H9 (cell line): Measurements from ENCODE around the gene EHBP1. TPM values are rescaled to one million over a fixed set of nuclear protein-coding genes. Genes with fewer than 3 reads are reported as not detected.

Experiments used
- DNase-seq: peaks from one replicate; pipeline ENCODE4 v3.0.0-alpha.2; 2017
- H2AFZ ChIP-seq: one replicate; pipeline ENCODE4 v1.6.1; 2013; ENCODE audit warnings: mild to moderate bottlenecking, low read length, control low read depth, moderate library complexity
- H2AK5ac ChIP-seq: 2 replicates; pipeline ENCODE4 v1.6.1; 2013; ENCODE audit warnings: low read length, control low read depth, mixed read lengths; ENCODE audit not compliant: insufficient read length
- H2BK120ac ChIP-seq: one replicate; pipeline ENCODE4 v1.6.1; 2013; ENCODE audit warnings: low read depth, mild to moderate bottlenecking, low read length, control low read depth, inconsistent platforms; ENCODE audit not compliant: poor library complexity, severe bottlenecking
- H2BK12ac ChIP-seq: 2 replicates; pipeline ENCODE4 v1.6.1; 2013; ENCODE audit warnings: low read length, control low read depth, mixed read lengths, low read depth; ENCODE audit not compliant: insufficient read length
- H2BK15ac ChIP-seq: 2 replicates; pipeline ENCODE4 v1.6.1; 2013; ENCODE audit warnings: low read depth, low read length, control low read depth
- H2BK20ac ChIP-seq: one replicate; pipeline ENCODE4 v1.6.1; 2013; ENCODE audit warnings: low read depth, mild to moderate bottlenecking, low read length, control low read depth, inconsistent platforms; ENCODE audit not compliant: poor library complexity, severe bottlenecking
- H2BK5ac ChIP-seq: 2 replicates; pipeline ENCODE4 v1.6.1; 2013; ENCODE audit warnings: low read length, control low read depth, mixed read lengths; ENCODE audit not compliant: insufficient read length
- H3K14ac ChIP-seq: 2 replicates; pipeline ENCODE4 v1.6.1; 2013; ENCODE audit warnings: low read length, control low read depth; ENCODE audit not compliant: insufficient read depth
- H3K18ac ChIP-seq: 2 replicates; pipeline ENCODE4 v1.6.1; 2013; ENCODE audit warnings: low read depth, mild to moderate bottlenecking, mixed read lengths, low read length, control low read depth; ENCODE audit not compliant: insufficient read length
- H3K23ac ChIP-seq: 2 replicates; pipeline ENCODE4 v1.6.1; 2013; ENCODE audit warnings: low read length, control low read depth, mixed read lengths, low read depth; ENCODE audit not compliant: insufficient read length
- H3K23me2 ChIP-seq: 2 replicates; pipeline ENCODE4 v1.6.1; 2013; ENCODE audit warnings: low read depth, mild to moderate bottlenecking, mixed read lengths, low read length, control low read depth; ENCODE audit not compliant: insufficient read length, poor library complexity, severe bottlenecking
- H3K27ac ChIP-seq: 2 replicates; pipeline ENCODE4 v1.5.1; 2013; ENCODE audit warnings: low read length, control low read depth, mixed read lengths, low read depth; ENCODE audit not compliant: insufficient read length
- H3K27me3 ChIP-seq: 2 replicates; pipeline ENCODE4 v1.6.1; 2013; ENCODE audit warnings: low read length, control low read depth, inconsistent platforms; ENCODE audit not compliant: insufficient read depth
- H3K4ac ChIP-seq: 2 replicates; pipeline ENCODE4 v1.6.1; 2013; ENCODE audit warnings: low read depth, mild to moderate bottlenecking, control low read depth, inconsistent platforms, low read length, moderate library complexity
- H3K4me1 ChIP-seq: 2 replicates; pipeline ENCODE4 v1.6.1; 2013; ENCODE audit warnings: low read length, control low read depth, inconsistent platforms; ENCODE audit not compliant: insufficient read depth
- H3K4me2 ChIP-seq: 2 replicates; pipeline ENCODE4 v1.6.1; 2013; ENCODE audit warnings: low read length, control low read depth, mixed read lengths; ENCODE audit not compliant: insufficient read length, insufficient read depth
- H3K56ac ChIP-seq: 2 replicates; pipeline ENCODE4 v1.6.1; 2013; ENCODE audit warnings: low read depth, mild to moderate bottlenecking, mixed read lengths, low read length, control low read depth; ENCODE audit not compliant: insufficient read length
- H3K79me1 ChIP-seq: 2 replicates; pipeline ENCODE4 v1.6.1; 2013; ENCODE audit warnings: low read depth, mild to moderate bottlenecking, moderate library complexity, low read length, control low read depth, inconsistent platforms; ENCODE audit not compliant: insufficient read depth, poor library complexity, severe bottlenecking
- H3K79me2 ChIP-seq: 2 replicates; pipeline ENCODE4 v1.6.1; 2013; ENCODE audit warnings: low read length, control low read depth, inconsistent platforms; ENCODE audit not compliant: insufficient read depth
- H3K9ac ChIP-seq: 2 replicates; pipeline ENCODE4 v1.6.1; 2013; ENCODE audit warnings: low read length, control low read depth, mixed read lengths; ENCODE audit not compliant: insufficient read length; ENCODE audit errors: extremely low read depth
- H3K9me3 ChIP-seq: one replicate; pipeline ENCODE4 v1.6.1; 2013; ENCODE audit warnings: low read depth, low read length, inconsistent platforms; ENCODE audit not compliant: control insufficient read depth
- H3T11ph ChIP-seq: one replicate; pipeline ENCODE4 v1.6.1; 2013; ENCODE audit warnings: mild to moderate bottlenecking, low read length, control low read depth, inconsistent platforms
- H4K20me1 ChIP-seq: one replicate; pipeline ENCODE4 v1.6.1; 2013; ENCODE audit not compliant: control insufficient read depth, insufficient read length, insufficient read depth
- H4K5ac ChIP-seq: 2 replicates; pipeline ENCODE4 v1.6.1; 2013; ENCODE audit warnings: low read depth, mild to moderate bottlenecking, mixed read lengths, low read length, control low read depth; ENCODE audit not compliant: insufficient read length
- H4K8ac ChIP-seq: replicated peaks from 2 replicates; pipeline ENCODE4 v1.6.1; 2013; ENCODE audit warnings: low read length, control low read depth, mixed read lengths, low read depth; ENCODE audit not compliant: insufficient read length
- H4K91ac ChIP-seq: 2 replicates; pipeline ENCODE4 v1.6.1; 2013; ENCODE audit warnings: low read depth, mild to moderate bottlenecking, moderate library complexity, mixed read lengths, low read length, control low read depth; ENCODE audit not compliant: insufficient read length
- H3K27ac Mint-ChIP-seq, 3 experiments: 2 replicates in 2 of 3; 3 replicates in 1 of 3; pipeline ENCODE4 v1.8.0; 2020 to 2021; ENCODE audit warnings: mixed read lengths in 3 of 3, mild to moderate bottlenecking in 1 of 3, moderate library complexity in 1 of 3
- H3K27me3 Mint-ChIP-seq: 2 replicates; pipeline ENCODE4 v1.8.0; 2021; ENCODE audit warnings: low read depth, mild to moderate bottlenecking, moderate library complexity, mixed read lengths
- H3K36me3 Mint-ChIP-seq, 3 experiments: 2 replicates in 2 of 3; 3 replicates in 1 of 3; pipeline ENCODE4 v1.8.0; 2020 to 2021; ENCODE audit warnings: low read depth in 3 of 3, mixed read lengths in 3 of 3; ENCODE audit not compliant: insufficient read depth in 1 of 3
- H3K4me1 Mint-ChIP-seq, 2 experiments: 2 replicates each; pipeline ENCODE4 v1.8.0; 2020; ENCODE audit warnings: mixed read lengths in 2 of 2
- H3K4me3 Mint-ChIP-seq, 2 experiments: 2 replicates in 1 of 2; 3 replicates in 1 of 2; pipeline ENCODE4 v1.8.0; 2020 to 2021; ENCODE audit warnings: mild to moderate bottlenecking in 2 of 2, mixed read lengths in 2 of 2, moderate library complexity in 1 of 2
- H3K9me3 Mint-ChIP-seq, 2 experiments: 2 replicates in 1 of 2; 3 replicates in 1 of 2; pipeline ENCODE4 v1.8.0; 2020; ENCODE audit warnings: mild to moderate bottlenecking in 2 of 2, mixed read lengths in 2 of 2, moderate library complexity in 1 of 2
- WGBS: extraction: QIAGEN DNeasy Blood & Tissue Kit; methylation state at CpG from one replicate; pipeline ENCODE4 v1.1.7; 2013; ENCODE audit warnings: missing lambda C conversion rate, low lambda C conversion rate, mixed read lengths; ENCODE audit not compliant: insufficient read length; ENCODE audit errors: extremely low coverage; 5-methylcytosine and 5-hydroxymethylcytosine counted together
- total RNA-seq: library from RNA; stranded (reverse); gene quantifications from 2 replicates; pipeline ENCODE4 v1.2.1, GENCODE V29; 2021
- TF ChIP-seq, protein P1 (sequence below): fragments of 200-600 bp; sonication (generic); conservative IDR thresholded peaks from 3 replicates; pipeline ENCODE4 v1.8.0; 2021; ENCODE audit warnings: antibody characterized with exemption, mild to moderate bottlenecking

Gene EHBP1
- total RNA-seq, 1 experiment from 2014 or later = 35.6 TPM

DNA sequence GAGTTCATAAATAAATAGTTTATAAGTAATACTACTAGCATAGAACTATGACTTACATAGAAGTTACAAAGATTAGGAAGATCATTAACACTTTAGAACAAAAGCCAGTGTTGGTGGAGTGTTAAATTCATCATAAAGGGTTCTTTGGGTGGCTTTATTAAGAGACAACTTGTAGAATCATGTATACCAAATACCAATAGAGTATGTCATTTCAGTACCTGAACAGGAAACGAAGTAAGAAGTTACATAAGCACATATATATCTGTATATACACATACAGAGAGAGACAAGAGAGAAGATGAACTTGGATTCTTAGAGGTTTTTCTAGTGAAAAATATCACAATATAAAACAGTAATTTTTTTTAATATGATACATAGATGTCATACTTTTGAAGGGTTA, 262.7 kb downstream of the EHBP1 start:
- no peak overlapping the region for H4K91ac ChIP-seq
- H2BK20ac ChIP-seq = no peak overlapping the region
- no peaks in the 10 kb centered on the region for H3K27me3 ChIP-seq
- H3K18ac ChIP-seq = no peak overlapping the region
- H4K8ac ChIP-seq = no peak overlapping the region
- H4K5ac ChIP-seq = no peak overlapping the region
- no peak overlapping the region for H3K27ac Mint-ChIP-seq
- no peaks in the 10 kb centered on the region for H4K20me1 ChIP-seq
- H3K79me1 ChIP-seq = no peaks in the 10 kb centered on the region
- no peak overlapping the region for H3K4ac ChIP-seq
- H3K23ac ChIP-seq = no peak overlapping the region
- no peak overlapping the region for H3K4me2 ChIP-seq
- TF ChIP-seq, protein P1, sequence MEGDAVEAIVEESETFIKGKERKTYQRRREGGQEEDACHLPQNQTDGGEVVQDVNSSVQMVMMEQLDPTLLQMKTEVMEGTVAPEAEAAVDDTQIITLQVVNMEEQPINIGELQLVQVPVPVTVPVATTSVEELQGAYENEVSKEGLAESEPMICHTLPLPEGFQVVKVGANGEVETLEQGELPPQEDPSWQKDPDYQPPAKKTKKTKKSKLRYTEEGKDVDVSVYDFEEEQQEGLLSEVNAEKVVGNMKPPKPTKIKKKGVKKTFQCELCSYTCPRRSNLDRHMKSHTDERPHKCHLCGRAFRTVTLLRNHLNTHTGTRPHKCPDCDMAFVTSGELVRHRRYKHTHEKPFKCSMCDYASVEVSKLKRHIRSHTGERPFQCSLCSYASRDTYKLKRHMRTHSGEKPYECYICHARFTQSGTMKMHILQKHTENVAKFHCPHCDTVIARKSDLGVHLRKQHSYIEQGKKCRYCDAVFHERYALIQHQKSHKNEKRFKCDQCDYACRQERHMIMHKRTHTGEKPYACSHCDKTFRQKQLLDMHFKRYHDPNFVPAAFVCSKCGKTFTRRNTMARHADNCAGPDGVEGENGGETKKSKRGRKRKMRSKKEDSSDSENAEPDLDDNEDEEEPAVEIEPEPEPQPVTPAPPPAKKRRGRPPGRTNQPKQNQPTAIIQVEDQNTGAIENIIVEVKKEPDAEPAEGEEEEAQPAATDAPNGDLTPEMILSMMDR = no peak
- H3K27me3 Mint-ChIP-seq = no peaks in the 10 kb centered on the region
- H2BK5ac ChIP-seq = no peak overlapping the region
- no peaks in the 10 kb centered on the region for H3K9me3 ChIP-seq
- no peak overlapping the region for H3K14ac ChIP-seq
- WGBS = no CpG with 5 or more reads among the region's 1 CpG
- no peak overlapping the region for H2AK5ac ChIP-seq
- no peak overlapping the region for H3T11ph ChIP-seq
- H2BK15ac ChIP-seq = no peak overlapping the region
- no peak overlapping the region for H2BK120ac ChIP-seq
- H3K56ac ChIP-seq = no peak overlapping the region
- no peaks in the 10 kb centered on the region for H3K36me3 Mint-ChIP-seq
- no peaks in the 10 kb centered on the region for H3K23me2 ChIP-seq
- DNase-seq = no peak
- no peaks in the 10 kb centered on the region for H3K79me2 ChIP-seq
- H2AFZ ChIP-seq = no peak overlapping the region
- H3K9me3 Mint-ChIP-seq = no peaks in the 10 kb centered on the region
- no peak overlapping the region for H3K27ac ChIP-seq
- H3K4me1 Mint-ChIP-seq = peaks cover 13 to 19% of the 10 kb centered on the region in 2 experiments; a peak in 3 of 4 replicates
- H3K4me1 ChIP-seq = no peaks in the 10 kb centered on the region
- no peak overlapping the region for H3K4me3 Mint-ChIP-seq
- H3K9ac ChIP-seq = no peak overlapping the region
- H2BK12ac ChIP-seq = no peak overlapping the region
